GM12878 (cell line): ENCODE measurements around the gene PIWIL4. TPM values are rescaled to one million over a fixed set of nuclear protein-coding genes. Genes with fewer than 3 reads are reported as not detected.

Experiments used
- ATAC-seq: fragments of 200-7000 bp; cut with Tn5 transposase; 3 replicates; pipeline ENCODE4 v1.9.1; 2020; ENCODE audit warnings: mild to moderate bottlenecking, moderate library complexity
- BruUV-seq: library from RNA; stranded (reverse); fragments of 400-500 nt; replicated peaks from 2 replicates; lab custom pipeline; 2021; lab: Mats Ljungman, UMichigan
- CTCF ChIA-PET: fragments of 300-600 bp; sonication (Branson Sonifier 250); formaldehyde crosslinking; extraction: SDS; loops from one replicate; lab custom pipeline; 2021; ENCODE audit warnings: inconsistent platforms; lab: Yijun Ruan, JAX
- POLR2A ChIA-PET: fragments of 350-600 bp; formaldehyde crosslinking; extraction: SDS; loops from one replicate; lab custom pipeline; 2021; ENCODE audit warnings: inconsistent platforms; lab: Charles Lee
- RAD21 ChIA-PET: fragments of 300-600 bp; sonication (Branson Sonifier 250); formaldehyde crosslinking; loops from one replicate; lab custom pipeline; 2023; ENCODE audit warnings: antibody characterized with exemption; ENCODE audit not compliant: unreplicated experiment; lab: Charles Lee
- SMC1A ChIA-PET: fragments of 300-600 bp; sonication (Branson Sonifier 250); formaldehyde crosslinking; loops from one replicate; lab custom pipeline; 2023; ENCODE audit not compliant: unreplicated experiment, uncharacterized antibody; lab: Charles Lee
- DNase-seq: peaks from one replicate; pipeline ENCODE4 v3.0.0-alpha.2; 2011; ENCODE audit warnings: low read depth, low spot score
- FAIRE-seq: peaks from 3 replicates; lab custom pipeline; 2011; peaks lifted over from hg19 to GRCh38; lab: Jason Lieb, UNC
- H2AFZ ChIP-seq: 2 replicates; pipeline ENCODE4 v1.6.0; 2011; ENCODE audit warnings: low read depth, low read length, control low read depth; ENCODE audit not compliant: control insufficient read depth
- H3K27ac ChIP-seq: 2 replicates; pipeline ENCODE4 v1.5.1; 2011; ENCODE audit warnings: control low read depth; ENCODE audit not compliant: control insufficient read depth, insufficient read depth
- H3K27me3 ChIP-seq, 2 experiments: replicated peaks in 1 of 2; 2 replicates each; pipeline versions ENCODE4 v1.6.0 to v1.6.1; 2011; ENCODE audit warnings: low read length in 1 of 2; ENCODE audit not compliant: control insufficient read depth in 2 of 2, insufficient read depth in 2 of 2
- H3K36me3 ChIP-seq, 2 experiments: 2 replicates each; pipeline ENCODE4 v1.5.1; 2011; ENCODE audit warnings: low read length in 1 of 2; ENCODE audit not compliant: control insufficient read depth in 2 of 2, insufficient read depth in 2 of 2
- H3K4me1 ChIP-seq: 2 replicates; pipeline ENCODE4 v1.6.1; 2011; ENCODE audit warnings: mild to moderate bottlenecking, low read length, moderate library complexity, mixed read lengths; ENCODE audit not compliant: control insufficient read depth, insufficient read depth
- H3K4me2 ChIP-seq: 2 replicates; pipeline ENCODE4 v1.6.0; 2011; ENCODE audit warnings: control low read depth; ENCODE audit not compliant: control insufficient read depth, insufficient read depth
- H3K4me3 ChIP-seq: fragments of 200-600 bp; sonication (generic); 2 replicates; pipeline ENCODE4 v1.5.1; 2016
- H3K79me2 ChIP-seq: 2 replicates; pipeline ENCODE4 v1.6.0; 2011; ENCODE audit warnings: low read length; ENCODE audit not compliant: control insufficient read depth, insufficient read depth
- H3K9ac ChIP-seq: 2 replicates; pipeline ENCODE4 v1.8.0; 2011; ENCODE audit warnings: low read length, control low read depth, mixed read lengths; ENCODE audit not compliant: control insufficient read depth, insufficient read depth
- H3K9me3 ChIP-seq: replicated peaks from 3 replicates; pipeline ENCODE4 v1.5.1; 2011; ENCODE audit warnings: mild to moderate bottlenecking, low read length; ENCODE audit not compliant: control insufficient read depth, insufficient read depth
- H4K20me1 ChIP-seq: 2 replicates; pipeline ENCODE4 v1.6.0; 2011; ENCODE audit not compliant: control insufficient read depth, insufficient read depth
- ATF7 ChIP-seq: fragments of 450-650 bp; IDR thresholded peaks from 2 replicates; pipeline ENCODE4 v1.6.1; 2016; ENCODE audit warnings: low read depth, mild to moderate bottlenecking
- E2F8 ChIP-seq: fragments of 450-650 bp; IDR thresholded peaks from 2 replicates; pipeline ENCODE4 v1.6.1; 2018; ENCODE audit warnings: mild to moderate bottlenecking, low read depth, moderate library complexity; ENCODE audit not compliant: partially characterized antibody
- IKZF2 ChIP-seq, 2 experiments: fragments of 450-650 bp; IDR thresholded peaks; 2 replicates each; pipeline ENCODE4 v1.6.1; 2017; ENCODE audit warnings: mild to moderate bottlenecking in 2 of 2, moderate library complexity in 2 of 2
- PAX5 ChIP-seq: IDR thresholded peaks from 2 replicates; pipeline ENCODE4 v1.6.1; 2011; ENCODE audit warnings: low read depth, low read length, borderline replicate concordance
- PAX8 ChIP-seq: fragments of 450-650 bp; IDR thresholded peaks from 2 replicates; pipeline ENCODE4 v1.6.1; 2017; ENCODE audit warnings: mild to moderate bottlenecking, moderate library complexity
- POLR2AphosphoS5 ChIP-seq: IDR thresholded peaks from 2 replicates; pipeline ENCODE4 v1.6.1; 2011; ENCODE audit warnings: mild to moderate bottlenecking, low read length, inconsistent platforms
- PRDM15 ChIP-seq: fragments of 450-650 bp; formaldehyde crosslinking; IDR thresholded peaks from 2 replicates; pipeline ENCODE4 v1.4.0; 2020; ENCODE audit warnings: mild to moderate bottlenecking, moderate library complexity
- SPI1 ChIP-seq: IDR thresholded peaks from 2 replicates; pipeline ENCODE4 v1.6.1; 2011; ENCODE audit warnings: low read depth, mild to moderate bottlenecking, low read length, moderate library complexity, borderline replicate concordance; ENCODE audit not compliant: insufficient read depth
- TAF1 ChIP-seq: IDR thresholded peaks from 2 replicates; pipeline ENCODE4 v1.6.1; 2011; ENCODE audit warnings: mild to moderate bottlenecking, low read depth, low read length, borderline replicate concordance
- ZNF274 ChIP-seq: IDR thresholded peaks from one replicate; pipeline ENCODE4 v1.8.0; 2011; ENCODE audit not compliant: insufficient read length, insufficient read depth
- ZNF384 ChIP-seq: IDR thresholded peaks from 2 replicates; pipeline ENCODE4 v1.6.1; 2012; ENCODE audit warnings: low read depth, mild to moderate bottlenecking, low read length, improper control_type of control experiment, borderline replicate concordance
- WGBS: methylation state at CpG from one replicate; pipeline ENCODE4 v1.1.6; 2016; ENCODE audit warnings: low lambda C conversion rate; ENCODE audit not compliant: insufficient replicate concordance, insufficient coverage; ENCODE audit errors: missing lambda C conversion rate; 5-methylcytosine and 5-hydroxymethylcytosine counted together
- in situ Hi-C: fragments of 300-500 bp; cut with MboI; formaldehyde crosslinking; loops from 9 replicates; pipeline ENCODE4 v1.14.3; 2018; ENCODE audit warnings: mixed read lengths
- intact Hi-C: fragments of 100-400 bp; cut with micrococcal nuclease; formaldehyde crosslinking; loops from one replicate; pipeline ENCODE4 v1.14.2; 2022; ENCODE audit not compliant: unreplicated experiment
- polyA plus RNA-seq, 11 experiments: library from polyadenylated mRNA; depleted of rRNA in 4 of 11; unstranded in 6 of 11; stranded (reverse) in 5 of 11; fragments of >200 nt; fragmentation: Nextera tagmentation in 4 of 11; fragmentation: Illumina TruSeq in 1 of 11; extraction: Ambion mirVana in 4 of 11; extraction: Trizol in 1 of 11; gene quantifications; 1 replicate in 1 of 11; 2 replicates in 10 of 11; pipeline versions ENCODE4 v1.2.1 to v1.2.3, GENCODE V29; 2011 to 2016; ENCODE audit warnings: inconsistent platforms in 2 of 11, missing spikeins in 2 of 11, low read depth in 1 of 11
- total RNA-seq, 4 experiments: library from RNA; depleted of rRNA in 3 of 4; stranded (reverse); fragments of >200 nt in 3 of 4; fragmentation: Illumina TruSeq in 1 of 4; extraction: Trizol in 1 of 4; gene quantifications; 2 replicates each; pipeline versions ENCODE4 v1.2.1 to v1.2.3, GENCODE V29; 2013 to 2021
- TF ChIP-seq, protein P1 (sequence below): IDR thresholded peaks from 2 replicates; pipeline ENCODE4 v1.6.1; 2011; ENCODE audit warnings: low read depth, low read length, improper control_type of control experiment, borderline replicate concordance

The PIWIL4 gene
- total and polyA plus RNA-seq, 10 of the 15 experiments (the other 5 are each of a cell fraction or from before 2014, with no cell fraction given) = 0.23 to 13.3 (median 0.47) TPM

DNA sequence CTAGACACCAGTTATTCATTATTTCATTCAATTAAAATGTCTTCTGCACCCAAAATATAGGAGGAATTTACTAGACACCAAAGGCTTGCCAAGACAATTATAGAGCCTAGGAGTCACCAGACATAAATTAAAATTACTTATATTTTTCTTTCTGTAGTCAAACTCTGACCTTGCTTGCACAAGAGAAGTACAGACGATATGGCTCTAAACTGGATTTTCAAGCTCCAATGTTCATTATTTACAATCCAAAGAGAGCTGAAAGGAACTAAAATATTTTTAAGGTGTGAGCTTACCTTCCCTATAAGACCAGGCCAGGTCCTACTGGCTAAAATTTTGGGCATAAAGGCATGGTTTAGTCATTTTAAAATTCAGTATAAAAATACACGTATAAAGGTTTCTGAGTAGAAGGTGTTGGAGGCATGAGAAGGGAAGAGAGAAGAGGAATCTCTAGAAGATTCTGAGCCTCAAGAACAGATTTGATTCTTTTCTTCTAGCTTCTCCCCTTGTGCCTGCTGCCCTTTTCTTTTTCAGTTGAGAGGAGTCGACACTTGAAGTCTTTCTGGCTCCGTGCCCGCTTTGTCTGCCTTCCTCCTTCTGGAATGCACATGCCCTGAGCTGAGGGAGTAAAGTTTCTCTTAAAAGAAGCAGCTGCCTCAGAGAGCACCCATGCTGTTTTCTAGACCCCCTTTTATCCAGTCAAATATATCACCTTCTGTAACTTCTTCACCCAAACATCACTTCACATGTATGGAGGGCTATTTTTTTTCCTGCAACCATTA, 41.4 kb upstream of the PIWIL4 start (continued):
- TF ChIP-seq E2F8 = no peak
- no peak for TF ChIP-seq IKZF2 (IDR thresholded peaks at IDR 0.05)
- no peak for TF ChIP-seq ATF7
- no peak for TF ChIP-seq TAF1
- TF ChIP-seq, all 136 proteins: peak for 0

DNA sequence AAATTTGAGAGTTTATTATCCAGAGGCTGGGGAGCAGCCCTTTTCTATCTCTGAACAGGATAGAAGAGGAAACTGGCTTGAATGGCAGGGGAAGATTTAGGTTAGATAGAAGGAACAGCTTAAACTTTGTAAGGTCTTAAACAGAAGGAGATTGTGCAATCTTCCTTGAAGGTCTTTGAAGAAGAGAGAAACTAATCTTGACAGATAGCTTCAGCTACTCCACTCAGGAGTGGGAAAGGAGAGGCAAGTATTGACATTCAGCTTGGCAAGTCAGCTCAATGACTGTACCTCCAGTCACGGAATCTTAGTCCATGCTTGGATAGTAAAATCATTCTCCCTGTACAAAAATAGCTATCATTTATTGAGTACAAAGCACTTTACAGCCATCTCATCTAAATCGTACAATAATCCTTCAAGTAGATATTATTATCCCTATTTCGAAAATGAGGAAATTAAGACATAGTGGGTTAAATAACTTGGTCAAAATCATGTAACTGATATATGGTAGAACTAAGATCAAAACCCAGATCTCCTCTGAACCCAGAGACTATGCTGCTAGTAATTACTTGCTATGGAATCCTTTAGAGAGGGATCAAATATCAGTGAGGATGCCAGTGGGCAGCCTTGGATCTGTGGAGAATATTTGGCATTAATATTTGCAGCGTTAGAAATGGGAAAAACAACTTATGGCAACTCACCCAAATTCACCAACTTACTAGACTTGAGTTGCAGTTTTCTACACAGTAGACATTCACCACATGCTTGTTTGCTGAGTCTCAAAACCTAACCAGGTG, 40.3 kb upstream of the PIWIL4 start:
- H3K4me3 ChIP-seq = no peak overlapping the region
- CTCF ChIA-PET = interaction anchor here (0.7 to 15.7 kb wide), 6 partner anchors 9 to 79 kb away, joined by 3 to 337 read pairs (median 5); no protein-coding TSS in a partner anchor
- FAIRE-seq (no peak), ATAC-seq (no peak), DNase-seq (no peak)
- SMC1A ChIA-PET = interaction anchor here (0.7 to 13.5 kb wide), 5 partner anchors 25 to 76 kb away, joined by 3 to 179 read pairs (median 20); no protein-coding TSS in a partner anchor
- H3K27ac ChIP-seq = no peak overlapping the region
- no peaks in the 10 kb centered on the region for H4K20me1 ChIP-seq
- no peak overlapping the region for H3K4me2 ChIP-seq
- in situ Hi-C loops = no loop called here
- no peaks in the 10 kb centered on the region for H3K27me3 ChIP-seq
- intact Hi-C loops = no loop called here
- H2AFZ ChIP-seq = no peak overlapping the region
- no peak overlapping the region for H3K9ac ChIP-seq
- no peaks in the 10 kb centered on the region for H3K79me2 ChIP-seq
- BruUV-seq = no TSS peak
- 20% methylated on average over 4 of the region's 4 CpGs for WGBS
- H3K4me1 ChIP-seq = no peaks in the 10 kb centered on the region; the same call in 1 of the 2 replicates
- POLR2A ChIA-PET = interaction anchor here (0.5 kb wide), 1 partner anchor 11 kb away, joined by 3 read pairs; no protein-coding TSS in a partner anchor
- RAD21 ChIA-PET = interaction anchor here (1.1 to 1.9 kb wide), 3 partner anchors 21 to 76 kb away, joined by 3 to 6 read pairs (median 4); no protein-coding TSS in a partner anchor
- H3K36me3 ChIP-seq = no peaks in the 10 kb centered on the region
- no peaks in the 10 kb centered on the region for H3K9me3 ChIP-seq
- no peak for TF ChIP-seq PAX5
- TF ChIP-seq POLR2AphosphoS5 = no peak
- no peak for TF ChIP-seq PRDM15 (CRISPR knock-in tag)
- TF ChIP-seq, protein P1, sequence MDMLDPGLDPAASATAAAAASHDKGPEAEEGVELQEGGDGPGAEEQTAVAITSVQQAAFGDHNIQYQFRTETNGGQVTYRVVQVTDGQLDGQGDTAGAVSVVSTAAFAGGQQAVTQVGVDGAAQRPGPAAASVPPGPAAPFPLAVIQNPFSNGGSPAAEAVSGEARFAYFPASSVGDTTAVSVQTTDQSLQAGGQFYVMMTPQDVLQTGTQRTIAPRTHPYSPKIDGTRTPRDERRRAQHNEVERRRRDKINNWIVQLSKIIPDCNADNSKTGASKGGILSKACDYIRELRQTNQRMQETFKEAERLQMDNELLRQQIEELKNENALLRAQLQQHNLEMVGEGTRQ = no peak
- no peak for TF ChIP-seq PAX8
- no peak for TF ChIP-seq ZNF274
- no peak for TF ChIP-seq ZNF384
- TF ChIP-seq SPI1 = no peak
